ENCODE data around the gene DLGAP1.

- no peak for TF ChIP-seq CTCF (IDR thresholded peaks at IDR 0.05)
- TF ChIP-seq EZH2phosphoT487 (IDR thresholded peaks at IDR 0.05): no peak
Observed at GRCh38 chr18:3661989-3662388, 793.1 kb downstream of the DLGAP1 start.
